NCI-H2029 (cell line): ENCODE results near the gene WDR20.
"Not testable (repeated sequence)": the region's sequence is repeated elsewhere in the genome, so short reads cannot be mapped to it uniquely, and the experiment has no call there.

Experiments
- DNase-seq: peaks from one replicate; lab custom pipeline; 2025; lab: John Stamatoyannopoulos, UW

The WDR20 gene

GRCh38 chr14:102238131-102238530 is 98.4 kb downstream of the WDR20 start:
- DNase-seq: no peak

GRCh38 chr14:102238766-102239165 is 99.1 kb downstream of the WDR20 start:
- no peak for DNase-seq

- DNase-seq: no peak
Observed at GRCh38 chr14:102239231-102239630, 99.5 kb downstream of the WDR20 start.

GRCh38 chr14:102240481-102240880 is 100.8 kb downstream of the WDR20 start:
- not testable (repeated sequence) for DNase-seq

- no peak for DNase-seq
Observed at GRCh38 chr14:102241147-102241546, 101.5 kb downstream of the WDR20 start.

- not testable (repeated sequence) for DNase-seq
Observed at GRCh38 chr14:102243795-102244194, 104.1 kb downstream of the WDR20 start.

- no peak for DNase-seq
Observed at GRCh38 chr14:102246071-102246470, 106.4 kb downstream of the WDR20 start.

GRCh38 chr14:102248121-102248520 is 108.4 kb downstream of the WDR20 start:
- DNase-seq: no peak

GRCh38 chr14:102249041-102249440 is 109.3 kb downstream of the WDR20 start:
- no peak for DNase-seq

GRCh38 chr14:102249981-102250380 is 110.3 kb downstream of the WDR20 start:
- no peak for DNase-seq

GRCh38 chr14:102250636-102251035 is 110.9 kb downstream of the WDR20 start:
- no peak for DNase-seq

GRCh38 chr14:102251161-102251560 is 111.5 kb downstream of the WDR20 start:
- DNase-seq: no peak

GRCh38 chr14:102252834-102253801 is 113.4 kb downstream of the WDR20 start:
- DNase-seq: no peak

- no peak for DNase-seq
Observed at GRCh38 chr14:102255401-102256190, 115.9 kb downstream of the WDR20 start.

- no peak for DNase-seq
Observed at GRCh38 chr14:102256716-102257115, 117.0 kb downstream of the WDR20 start.

- DNase-seq: no peak
Observed at GRCh38 chr14:102258136-102258535, 118.4 kb downstream of the WDR20 start.
